IPS-20b (cell line): Measurements from ENCODE around the gene PHF21B.

Experiments
- H3K27ac ChIP-seq: one replicate; pipeline ENCODE4 v1.5.1; 2013; ENCODE audit warnings: low read length
- H3K27me3 ChIP-seq: 2 replicates; pipeline ENCODE4 v1.6.1; 2013; ENCODE audit warnings: mild to moderate bottlenecking, low read length, inconsistent platforms; ENCODE audit not compliant: insufficient read depth
- H3K36me3 ChIP-seq: 2 replicates; pipeline ENCODE4 v1.6.1; 2013; ENCODE audit warnings: low read depth, mild to moderate bottlenecking, inconsistent platforms, low read length, moderate library complexity; ENCODE audit not compliant: insufficient read depth
- H3K4me1 ChIP-seq: 2 replicates; pipeline ENCODE4 v1.6.1; 2013; ENCODE audit warnings: mild to moderate bottlenecking, control low read depth, inconsistent platforms, low read length, moderate library complexity; ENCODE audit not compliant: insufficient read depth
- H3K4me3 ChIP-seq: 2 replicates; pipeline ENCODE4 v1.5.1; 2013; ENCODE audit warnings: mild to moderate bottlenecking, low read length, inconsistent platforms
- H3K9ac ChIP-seq: 2 replicates; pipeline ENCODE4 v1.6.1; 2013; ENCODE audit warnings: low read depth, mild to moderate bottlenecking, inconsistent platforms, low read length, moderate library complexity
- H3K9me3 ChIP-seq: 2 replicates; pipeline ENCODE4 v1.6.1; 2013; ENCODE audit warnings: mild to moderate bottlenecking, low read depth, low read length, inconsistent platforms; ENCODE audit not compliant: insufficient read depth

PHF21B gene

DNA sequence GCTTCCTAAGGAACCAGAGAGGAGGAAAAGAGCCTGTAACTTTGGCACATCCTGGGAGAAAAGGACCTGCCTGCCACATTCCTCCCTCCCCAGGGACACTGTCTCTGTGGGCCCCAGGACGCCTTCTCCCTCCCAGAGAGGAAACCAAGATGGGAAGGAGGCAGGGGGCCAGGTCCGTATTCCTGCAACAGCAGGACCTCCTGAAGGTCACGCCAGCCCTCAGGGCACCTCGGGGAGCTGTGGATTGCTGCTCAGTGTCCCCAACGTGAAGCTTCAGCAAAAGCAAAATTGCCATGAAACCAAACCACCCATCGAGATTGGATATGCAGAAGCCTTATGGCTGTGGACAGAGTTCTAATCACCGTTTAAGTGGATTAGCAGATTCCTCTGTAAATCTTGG is 170.7 kb downstream of the PHF21B start:
- H3K9me3 ChIP-seq = peaks cover 7% of the 10 kb centered on the region
- no peaks in the 10 kb centered on the region for H3K27me3 ChIP-seq
- no peak overlapping the region for H3K27ac ChIP-seq
- no peak overlapping the region for H3K9ac ChIP-seq
- no peaks in the 10 kb centered on the region for H3K4me1 ChIP-seq
- no peak overlapping the region for H3K4me3 ChIP-seq
- peaks cover 4% of the 10 kb centered on the region; the same call in 1 of the 2 replicates for H3K36me3 ChIP-seq

DNA sequence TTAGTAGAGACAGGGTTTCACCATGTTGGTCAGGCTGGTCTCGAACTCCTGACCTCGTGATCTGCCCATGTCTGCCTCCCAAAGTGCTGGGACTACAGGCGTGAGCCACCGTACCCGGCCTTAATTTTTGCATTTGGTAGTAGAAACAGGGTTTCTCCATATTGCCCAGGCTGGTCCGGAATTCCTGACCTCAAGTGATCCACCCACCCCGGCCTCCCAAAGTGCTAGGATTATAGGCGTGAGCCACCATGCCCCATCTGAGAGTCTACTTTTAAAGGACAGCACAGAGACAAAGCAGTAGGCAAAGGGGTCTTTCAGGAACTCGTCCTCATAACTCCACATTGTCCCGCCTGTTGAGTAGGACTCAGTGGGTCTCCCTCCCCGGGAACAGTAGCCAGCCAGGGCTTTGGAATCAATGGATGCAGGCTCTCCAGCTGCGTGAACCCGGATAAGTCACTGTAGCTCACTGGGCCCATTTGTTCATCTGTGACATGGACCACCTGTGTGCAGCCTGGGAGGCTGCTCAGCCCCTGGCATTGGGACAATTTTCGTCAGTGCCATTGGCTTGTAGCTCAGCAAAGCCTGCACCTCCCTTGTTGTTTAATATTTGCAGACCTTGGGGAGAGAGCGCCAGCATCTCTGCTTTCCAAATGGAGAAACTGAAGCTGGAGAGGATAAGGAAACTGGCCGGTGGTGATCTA is 171.3 kb downstream of the PHF21B start:
- no peak overlapping the region for H3K27ac ChIP-seq
- H3K4me1 ChIP-seq = no peaks in the 10 kb centered on the region
- H3K9me3 ChIP-seq = peaks cover 7% of the 10 kb centered on the region
- no peak overlapping the region for H3K9ac ChIP-seq
- H3K36me3 ChIP-seq = peaks cover 8% of the 10 kb centered on the region; the same call in 1 of the 2 replicates
- no peak overlapping the region for H3K4me3 ChIP-seq
- H3K27me3 ChIP-seq = no peaks in the 10 kb centered on the region

DNA sequence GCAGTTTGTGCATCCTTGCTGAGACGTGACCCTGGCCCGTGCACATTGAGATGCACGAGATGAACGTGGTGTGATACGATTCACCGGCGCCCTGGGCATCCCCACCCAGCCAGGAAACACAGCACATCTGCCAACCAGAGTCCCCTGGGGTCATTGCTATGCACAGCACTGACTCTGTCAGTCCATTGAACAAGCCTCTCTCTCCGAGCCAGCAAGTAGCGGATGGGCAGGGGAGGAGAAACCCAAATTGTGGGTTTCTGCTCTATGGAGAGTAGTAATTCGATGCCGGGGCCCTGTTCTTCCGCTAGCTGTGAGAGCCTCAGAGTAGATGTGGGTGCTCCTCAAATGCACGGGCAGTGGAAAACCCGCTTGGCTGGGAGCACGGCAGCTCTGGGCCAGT is 172.3 kb downstream of the PHF21B start:
- H3K36me3 ChIP-seq = peaks cover 8% of the 10 kb centered on the region; the same call in 1 of the 2 replicates
- H3K27ac ChIP-seq = no peak overlapping the region
- no peaks in the 10 kb centered on the region for H3K27me3 ChIP-seq
- H3K9me3 ChIP-seq = peaks cover 10% of the 10 kb centered on the region
- no peak overlapping the region for H3K9ac ChIP-seq
- no peaks in the 10 kb centered on the region for H3K4me1 ChIP-seq
- no peak overlapping the region for H3K4me3 ChIP-seq

DNA sequence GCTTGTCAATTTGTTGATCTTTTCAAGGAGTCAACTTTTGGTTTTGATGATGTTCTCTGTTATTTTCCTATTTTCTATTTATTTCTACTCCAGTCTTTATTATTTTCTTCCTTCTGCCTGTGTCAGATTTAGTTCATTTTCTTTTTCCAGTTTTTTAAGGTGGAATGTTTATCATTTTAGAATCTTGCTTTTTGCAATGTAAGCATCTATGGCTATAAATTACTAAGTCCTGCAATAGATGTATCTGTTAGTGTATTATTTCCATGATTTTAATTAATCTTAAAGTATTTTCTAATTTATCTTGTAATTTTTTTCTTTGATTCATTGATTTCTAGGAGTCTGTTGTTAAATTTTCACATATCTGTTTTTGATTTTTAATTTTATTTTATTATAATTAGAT is 175.7 kb downstream of the PHF21B start:
- Histone ChIP-seq H3K4me3 (no peak overlapping the region), H3K36me3 (peaks cover 8% of the 10 kb centered on the region; the same call in 1 of the 2 replicates), H3K9me3 (peaks cover 10% of the 10 kb centered on the region), H3K9ac (no peak overlapping the region), H3K27me3 (no peaks in the 10 kb centered on the region), H3K4me1 (no peaks in the 10 kb centered on the region), H3K27ac (no peak overlapping the region)

DNA sequence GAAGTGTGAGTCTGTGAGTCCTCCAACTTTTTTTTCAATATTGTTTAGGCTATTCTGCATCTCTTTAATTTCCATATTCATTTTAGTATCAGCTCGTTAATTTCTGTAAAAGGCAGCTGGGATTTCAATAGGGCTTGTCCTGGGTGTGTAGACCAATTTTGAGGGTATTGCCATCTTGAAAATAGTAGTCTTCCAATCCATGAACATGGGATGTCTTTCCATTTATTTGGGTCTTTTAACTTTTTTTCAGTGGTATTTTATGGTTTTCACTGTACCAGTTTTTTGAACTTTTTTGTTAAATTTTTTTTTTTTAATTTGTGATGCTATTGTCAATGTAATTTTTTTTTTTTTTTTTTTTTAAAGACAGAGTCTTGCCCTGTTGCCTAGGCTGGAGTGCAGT is 177.9 kb downstream of the PHF21B start:
- Histone ChIP-seq H3K9ac (no peak overlapping the region), H3K27me3 (no peaks in the 10 kb centered on the region), H3K36me3 (peaks cover 8% of the 10 kb centered on the region; the same call in 1 of the 2 replicates), H3K4me3 (no peak overlapping the region), H3K9me3 (peaks cover 10% of the 10 kb centered on the region), H3K27ac (no peak overlapping the region), H3K4me1 (no peaks in the 10 kb centered on the region)
